IMR-90 (cell line): ENCODE results near the gene ALK. TPM values are rescaled to one million over a fixed set of nuclear protein-coding genes. Genes with fewer than 3 reads are reported as not detected.

Experiments used
- ATAC-seq: fragments of 200-7000 bp; cut with Tn5 transposase; 2 replicates; pipeline ENCODE4 v1.9.1; 2020; ENCODE audit warnings: low read depth, mild to moderate bottlenecking, moderate library complexity
- BruUV-seq: library from RNA; stranded (reverse); fragments of 400-500 nt; replicated peaks from 2 replicates; lab custom pipeline; 2021; lab: Mats Ljungman, UMichigan
- CTCF ChIA-PET: fragments of 300-600 bp; formaldehyde crosslinking; extraction: SDS; loops from one replicate; lab custom pipeline; 2021; ENCODE audit warnings: antibody characterized with exemption; lab: Yijun Ruan, JAX
- POLR2A ChIA-PET: fragments of 300-600 bp; sonication (Branson Sonifier 250); formaldehyde crosslinking; loops from one replicate; lab custom pipeline; 2022; ENCODE audit warnings: antibody characterized with exemption; ENCODE audit not compliant: unreplicated experiment; lab: Charles Lee
- DNase-seq: peaks from one replicate; pipeline ENCODE4 v3.0.0; 2013
- H2AFZ ChIP-seq: replicated peaks from 2 replicates; pipeline ENCODE3; 2013; ENCODE audit warnings: low read length, mild to moderate bottlenecking; ENCODE audit not compliant: poor library complexity
- H2AK5ac ChIP-seq: 2 replicates; pipeline ENCODE4 v1.6.1; 2013; ENCODE audit warnings: low read depth, low read length, inconsistent platforms
- H2AK9ac ChIP-seq: replicated peaks from 2 replicates; pipeline ENCODE3; 2013; ENCODE audit warnings: mild to moderate bottlenecking, low read depth, low read length, moderate library complexity; ENCODE audit not compliant: poor library complexity
- H2BK120ac ChIP-seq: 2 replicates; pipeline ENCODE4 v1.6.1; 2013; ENCODE audit warnings: low read depth, low read length, inconsistent platforms
- H2BK15ac ChIP-seq: 3 replicates; pipeline ENCODE4 v1.6.1; 2013; ENCODE audit warnings: low read depth, low read length, inconsistent platforms
- H2BK20ac ChIP-seq: 2 replicates; pipeline ENCODE4 v1.6.1; 2013; ENCODE audit warnings: low read depth, mild to moderate bottlenecking, inconsistent platforms, low read length, moderate library complexity
- H2BK5ac ChIP-seq: 2 replicates; pipeline ENCODE4 v1.6.1; 2013; ENCODE audit warnings: mild to moderate bottlenecking, low read depth, low read length, inconsistent platforms; ENCODE audit not compliant: poor library complexity, severe bottlenecking
- H3K14ac ChIP-seq: replicated peaks from 2 replicates; pipeline ENCODE4 v1.6.1; 2013; ENCODE audit warnings: low read depth, low read length, inconsistent platforms
- H3K18ac ChIP-seq: 2 replicates; pipeline ENCODE4 v1.6.1; 2013; ENCODE audit warnings: low read depth, low read length, control low read depth
- H3K23ac ChIP-seq: 2 replicates; pipeline ENCODE4 v1.6.1; 2013; ENCODE audit warnings: low read depth, low read length, inconsistent platforms
- H3K27ac ChIP-seq: 2 replicates; pipeline ENCODE4 v1.5.1; 2013; ENCODE audit warnings: mild to moderate bottlenecking, control low read depth, low read length; ENCODE audit not compliant: insufficient read depth
- H3K27me3 ChIP-seq: 2 replicates; pipeline ENCODE4 v1.6.1; 2013; ENCODE audit warnings: low read length; ENCODE audit not compliant: control insufficient read depth, insufficient read depth
- H3K36me3 ChIP-seq: 2 replicates; pipeline ENCODE4 v1.6.1; 2013; ENCODE audit warnings: low read length, mixed read lengths; ENCODE audit not compliant: control insufficient read depth, insufficient read depth
- H3K4ac ChIP-seq: 2 replicates; pipeline ENCODE4 v1.6.1; 2013; ENCODE audit warnings: low read depth, low read length, inconsistent platforms
- H3K4me1 ChIP-seq: 2 replicates; pipeline ENCODE4 v1.6.1; 2013; ENCODE audit warnings: low read length, mixed read lengths; ENCODE audit not compliant: control insufficient read depth, insufficient read depth
- H3K4me2 ChIP-seq: 2 replicates; pipeline ENCODE4 v1.6.1; 2013; ENCODE audit warnings: low read depth, mild to moderate bottlenecking, control low read depth, low read length, moderate library complexity
- H3K4me3 ChIP-seq: 2 replicates; pipeline ENCODE4 v1.5.1; 2013; ENCODE audit warnings: low read depth, mild to moderate bottlenecking, control low read depth, low read length, moderate library complexity; ENCODE audit not compliant: insufficient read depth
- H3K56ac ChIP-seq: 2 replicates; pipeline ENCODE4 v1.6.1; 2013; ENCODE audit warnings: low read length, inconsistent platforms; ENCODE audit not compliant: insufficient read depth; ENCODE audit errors: extremely low read depth
- H3K79me1 ChIP-seq, 2 experiments: 2 replicates each; pipeline ENCODE4 v1.6.1; 2013; ENCODE audit warnings: low read length in 2 of 2, inconsistent platforms in 1 of 2, low read depth in 1 of 2
- H3K9ac ChIP-seq: 2 replicates; pipeline ENCODE4 v1.6.1; 2013; ENCODE audit warnings: low read depth, low read length, control low read depth
- H3K9me1 ChIP-seq: 2 replicates; pipeline ENCODE4 v1.6.1; 2013; ENCODE audit warnings: low read length, inconsistent platforms; ENCODE audit not compliant: insufficient read depth
- H3K9me3 ChIP-seq: 2 replicates; pipeline ENCODE4 v1.6.1; 2013; ENCODE audit warnings: low read length; ENCODE audit not compliant: control insufficient read depth, insufficient read depth
- H4K20me1 ChIP-seq: 2 replicates; pipeline ENCODE4 v1.6.1; 2013; ENCODE audit warnings: low read length, inconsistent platforms; ENCODE audit not compliant: insufficient read depth
- H4K5ac ChIP-seq: 2 replicates; pipeline ENCODE4 v1.6.1; 2013; ENCODE audit warnings: mild to moderate bottlenecking, low read depth, low read length, control low read depth
- H4K8ac ChIP-seq, 2 experiments: 2 replicates each; pipeline ENCODE4 v1.6.1; 2013; ENCODE audit warnings: low read depth in 2 of 2, low read length in 2 of 2, control low read depth in 1 of 2, inconsistent platforms in 1 of 2
- H4K91ac ChIP-seq: 2 replicates; pipeline ENCODE4 v1.6.1; 2013; ENCODE audit warnings: low read depth, low read length, inconsistent platforms; ENCODE audit not compliant: insufficient read depth
- MAFK ChIP-seq: IDR thresholded peaks from 2 replicates; pipeline ENCODE4 v1.6.1; 2012; ENCODE audit warnings: low read depth, low read length, improper control_type of control experiment
- WGBS, 2 experiments: methylation state at CpG; one replicate each; pipeline versions ENCODE4 v1.1.5 to v1.1.7; 2013; ENCODE audit warnings: missing lambda C conversion rate in 2 of 2; ENCODE audit not compliant: insufficient read length in 1 of 2; ENCODE audit errors: extremely low coverage in 2 of 2; 5-methylcytosine and 5-hydroxymethylcytosine counted together
- dilution Hi-C: fragments of 300-500 bp; cut with HindIII; formaldehyde crosslinking; loops from one replicate; pipeline ENCODE4 v1.14.3; 2018; ENCODE audit warnings: low sequenced_read_pairs; ENCODE audit not compliant: unreplicated experiment
- in situ Hi-C: fragments of 300-500 bp; cut with MboI; formaldehyde crosslinking; loops from 3 replicates; pipeline ENCODE4 v1.14.3; 2019; ENCODE audit warnings: low sequenced_read_pairs, inconsistent platforms, mixed read lengths
- intact Hi-C: fragments of 100-400 bp; cut with micrococcal nuclease; formaldehyde crosslinking; loops from 2 replicates; pipeline ENCODE4 v1.10.0; 2022
- polyA plus RNA-seq, 3 experiments: library from polyadenylated mRNA; depleted of rRNA; stranded (reverse); fragments of >200 nt; gene quantifications; 2 replicates each; pipeline ENCODE4 v1.2.3, GENCODE V29; 2012; ENCODE audit warnings: low replicate concordance in 1 of 3
- total RNA-seq: library from RNA; depleted of rRNA; stranded (reverse); fragments of >200 nt; gene quantifications from 2 replicates; pipeline ENCODE4 v1.2.3, GENCODE V29; 2012

ALK gene
- total and polyA plus RNA-seq, 2 of the 4 experiments (the other 2 are of a cell fraction) = not detected

DNA sequence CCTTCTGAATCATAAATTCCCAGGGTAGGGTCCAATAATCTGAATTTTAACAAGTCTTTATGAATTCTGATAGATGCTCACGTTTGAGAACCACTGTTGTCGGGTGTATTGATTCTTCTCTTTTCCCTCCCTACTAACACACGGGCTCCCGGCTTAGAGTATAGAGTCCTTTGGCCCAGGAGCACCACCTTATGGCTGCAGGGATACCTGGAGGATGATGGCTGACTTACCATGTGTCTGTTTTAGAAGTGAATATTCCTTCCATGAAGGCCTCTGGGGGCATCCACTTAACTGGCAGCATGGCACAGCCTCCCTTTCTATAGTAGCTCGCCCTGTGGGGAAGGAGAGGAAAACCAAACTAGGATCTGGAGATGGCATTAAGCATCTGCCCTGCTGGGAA is 714.4 kb downstream of the ALK start:
- H3K4me2 ChIP-seq = no peak overlapping the region
- H3K4me1 ChIP-seq = peaks cover 10% of the 10 kb centered on the region
- H3K79me1 ChIP-seq = no peaks in the 10 kb centered on the region
- DNase-seq (no peak), ATAC-seq (no peak; the same call in 1 of the 2 replicates)
- H3K36me3 ChIP-seq = no peaks in the 10 kb centered on the region
- no TSS peak for BruUV-seq
- POLR2A ChIA-PET = no interaction called here
- H3K9me1 ChIP-seq = peaks cover 3% of the 10 kb centered on the region; the same call in 1 of the 2 replicates
- H3K23ac ChIP-seq = no peak overlapping the region
- H2BK5ac ChIP-seq = no peak overlapping the region
- no peak overlapping the region for H2AK5ac ChIP-seq
- H2AK9ac ChIP-seq = no peak overlapping the region
- CTCF ChIA-PET = interaction anchor here (0.9 to 1.4 kb wide), 2 partner anchors 18 to 24 kb away, joined by 3 read pairs; no protein-coding TSS in a partner anchor
- no peak overlapping the region for H2AFZ ChIP-seq
- H3K4ac ChIP-seq = no peak overlapping the region
- in situ Hi-C loops (no loop called here), intact Hi-C loops (no loop called here), dilution Hi-C loops (no loop called here)
- no peak overlapping the region for H3K56ac ChIP-seq
- H4K8ac ChIP-seq = no peak overlapping the region
- no peaks in the 10 kb centered on the region for H3K27me3 ChIP-seq
- no peak overlapping the region for H4K5ac ChIP-seq
- H4K20me1 ChIP-seq = no peaks in the 10 kb centered on the region
- H3K9ac ChIP-seq = no peak overlapping the region
- H2BK15ac ChIP-seq = no peak overlapping the region
- H2BK20ac ChIP-seq = no peak overlapping the region; the same call in 1 of the 2 replicates
- H3K9me3 ChIP-seq = no peaks in the 10 kb centered on the region
- no CpG with 5 or more reads among the region's 5 CpGs for WGBS, 2 experiments
- H3K14ac ChIP-seq = no peak overlapping the region
- no peak for TF ChIP-seq MAFK
- H3K27ac ChIP-seq = no peak overlapping the region
- H3K18ac ChIP-seq = no peak overlapping the region
- H3K4me3 ChIP-seq = no peak overlapping the region
- H2BK120ac ChIP-seq = no peak overlapping the region
- no peak overlapping the region for H4K91ac ChIP-seq
